Measurements from ENCODE around the gene LAMA3.

Gene LAMA3

GRCh38 chr18:23998018-23998417 is 308.8 kb downstream of the LAMA3 start:
- no peak for DNase-seq (ENCODE audit: low read depth in 2 of 2)

- no peak for DNase-seq (ENCODE audit: low read depth in 2 of 2)
These were observed 309.6 kb downstream of the LAMA3 start for GRCh38 chr18:23998820-23999219.

DNA sequence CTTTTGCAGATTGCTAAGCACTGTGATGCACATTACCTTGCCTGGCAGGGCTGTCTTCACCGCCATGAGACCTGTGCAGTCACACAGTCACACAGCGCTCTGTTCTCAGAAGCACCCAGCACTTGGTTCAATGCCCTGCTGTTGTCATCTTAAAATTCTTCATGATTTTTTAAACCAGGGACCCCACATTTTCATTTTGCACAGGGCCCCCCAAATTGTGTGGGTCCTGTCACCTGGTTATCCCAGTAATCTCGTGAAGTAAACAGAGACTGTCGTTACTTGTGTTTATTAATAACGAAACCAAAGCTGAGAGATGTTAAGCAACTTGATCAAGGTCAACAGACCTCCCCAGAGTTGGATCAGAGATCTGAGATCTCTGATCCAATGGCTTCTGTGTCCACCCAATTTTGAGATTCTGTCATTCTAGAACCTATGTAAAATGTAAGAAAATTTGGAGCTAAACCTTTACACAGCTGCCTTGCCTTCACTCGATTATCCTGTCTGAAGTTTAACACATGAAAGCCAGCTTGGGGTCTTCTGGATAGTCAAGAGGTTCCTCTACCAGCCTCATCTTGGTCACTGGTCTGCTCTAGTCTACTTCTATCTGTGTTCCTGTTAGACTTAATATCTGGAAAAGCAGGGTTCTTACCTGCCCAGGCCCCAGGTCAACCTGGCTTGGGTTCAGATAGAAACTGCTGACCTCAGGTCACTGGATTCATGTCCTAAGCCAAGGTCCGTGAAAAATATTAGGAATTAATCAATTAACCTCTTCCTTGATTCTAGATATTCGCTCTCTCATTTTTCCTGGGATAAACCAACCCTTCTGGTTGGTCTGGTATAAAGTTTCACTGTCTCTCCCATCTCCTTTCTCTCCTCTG is 311.6 kb downstream of the LAMA3 start:
- DNase-seq (ENCODE audit: low read depth in 2 of 2), result no peak

DNA sequence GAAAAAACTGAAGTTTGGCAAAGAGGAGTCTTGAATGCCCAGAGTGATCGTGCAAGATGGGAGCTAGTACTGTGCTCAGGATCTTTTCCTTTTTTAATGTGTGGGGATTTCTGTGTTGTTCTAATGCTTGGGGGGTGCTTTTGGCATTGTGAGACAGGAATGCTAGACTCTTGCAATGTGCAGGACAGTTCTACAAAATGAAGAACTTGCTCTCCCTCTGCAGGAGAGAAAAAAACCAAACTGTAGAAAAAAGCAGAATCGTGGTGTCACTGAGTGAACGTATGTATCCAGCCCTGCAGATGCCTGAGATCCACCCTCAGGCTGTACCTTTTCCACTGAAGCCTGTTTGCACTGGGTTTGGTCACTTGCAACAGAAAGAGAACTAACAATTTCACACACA is 313.2 kb downstream of the LAMA3 start:
- DNase-seq (ENCODE audit: low read depth in 2 of 2), result no peak

DNA sequence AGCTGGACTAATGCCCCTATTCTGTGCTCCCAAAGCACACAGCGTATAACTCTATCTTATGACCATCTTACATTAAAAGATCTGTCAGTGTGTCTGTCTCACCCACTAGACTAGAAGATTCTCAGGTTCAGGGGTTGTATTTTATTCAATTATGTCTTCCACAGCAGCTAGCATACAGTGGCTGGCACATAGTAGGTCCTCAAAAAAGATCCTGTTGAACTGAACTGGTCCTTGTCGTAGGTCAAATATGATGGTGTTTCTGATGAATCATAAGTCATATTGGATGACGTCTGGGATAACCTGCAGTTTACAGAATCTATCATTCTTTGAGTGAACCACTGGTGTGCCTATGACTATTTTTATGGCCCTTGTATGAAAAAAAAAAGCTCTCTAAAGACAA is 314.0 kb downstream of the LAMA3 start:
- DNase-seq (ENCODE audit: low read depth in 2 of 2), result no peak

GRCh38 chr18:24003903-24004640 is 314.8 kb downstream of the LAMA3 start:
- no peak for DNase-seq (ENCODE audit: low read depth in 2 of 2)

All from stimulated activated CD4-positive, alpha-beta T cell treated with anti-CD3 and anti-CD28 coated beads, Interleukin-1b, Interleukin-23, amount 100 ng/mL, for 4 hours (primary cell).